ENCODE results near the gene NMB. TPM values are rescaled to one million over a fixed set of nuclear protein-coding genes. Genes with fewer than 3 reads are reported as not detected.

The NMB gene
- total RNA-seq, 2 donors from 2014 or later = 2.0 to 3.3 TPM

- Mint-ChIP-seq H3K4me3 (no peak overlapping the region), H3K27me3 (no peaks in the 10 kb centered on the region), H3K4me1 (peaks cover 5% of the 10 kb centered on the region), H3K27ac (no peak overlapping the region), H3K36me3 (ENCODE audit: low read depth) (peaks cover 9% of the 10 kb centered on the region)
- H3K9me3 ChIP-seq (ENCODE audit: control insufficient read depth, low read length, poor library complexity, severe bottlenecking) = peaks cover 7% of the 10 kb centered on the region
- ATAC-seq (no peak), DNase-seq (no peak)
Measured at GRCh38 chr15:84624359-84624758, 33.6 kb downstream of the NMB start.

DNA sequence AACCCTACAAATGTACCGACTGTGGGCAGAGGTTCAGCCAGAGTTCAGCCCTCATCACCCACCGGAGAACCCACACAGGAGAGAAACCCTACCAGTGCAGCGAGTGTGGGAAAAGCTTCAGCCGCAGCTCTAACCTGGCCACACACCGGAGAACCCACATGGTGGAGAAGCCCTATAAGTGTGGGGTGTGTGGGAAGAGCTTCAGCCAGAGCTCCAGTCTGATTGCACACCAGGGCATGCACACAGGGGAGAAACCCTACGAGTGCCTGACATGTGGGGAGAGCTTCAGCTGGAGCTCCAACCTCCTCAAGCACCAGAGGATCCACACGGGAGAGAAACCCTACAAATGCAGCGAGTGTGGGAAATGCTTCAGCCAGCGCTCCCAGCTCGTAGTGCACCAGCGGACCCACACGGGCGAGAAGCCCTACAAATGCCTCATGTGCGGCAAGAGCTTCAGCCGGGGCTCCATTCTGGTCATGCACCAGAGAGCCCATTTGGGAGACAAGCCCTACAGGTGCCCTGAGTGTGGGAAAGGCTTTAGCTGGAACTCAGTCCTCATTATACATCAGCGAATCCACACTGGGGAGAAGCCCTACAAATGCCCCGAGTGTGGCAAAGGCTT is 36.5 kb downstream of the NMB start:
- Mint-ChIP-seq H3K4me1 (peaks cover 6% of the 10 kb centered on the region), H3K27me3 (no peaks in the 10 kb centered on the region), H3K27ac (no peak overlapping the region), H3K36me3 (ENCODE audit: low read depth) (peaks cover 9% of the 10 kb centered on the region), H3K4me3 (no peak overlapping the region)
- H3K9me3 ChIP-seq (ENCODE audit: control insufficient read depth, low read length, poor library complexity, severe bottlenecking) = peaks cover 7% of the 10 kb centered on the region
- DNase-seq (no peak), ATAC-seq (no peak)

GRCh38 chr15:84620626-84621025 is 37.4 kb downstream of the NMB start:
- peaks cover 9% of the 10 kb centered on the region for H3K4me1 Mint-ChIP-seq
- H3K27ac Mint-ChIP-seq = no peak overlapping the region
- DNase-seq (no peak), ATAC-seq (no peak)
- H3K36me3 Mint-ChIP-seq (ENCODE audit: low read depth) = peaks cover 10% of the 10 kb centered on the region
- H3K9me3 ChIP-seq (ENCODE audit: control insufficient read depth, low read length, poor library complexity, severe bottlenecking) = peaks cover 7% of the 10 kb centered on the region
- H3K27me3 Mint-ChIP-seq = no peaks in the 10 kb centered on the region
- H3K4me3 Mint-ChIP-seq = no peak overlapping the region

- Mint-ChIP-seq H3K36me3 (ENCODE audit: low read depth) (peaks cover 11% of the 10 kb centered on the region), H3K27ac (no peak overlapping the region), H3K27me3 (no peaks in the 10 kb centered on the region), H3K4me3 (no peak overlapping the region), H3K4me1 (peaks cover 9% of the 10 kb centered on the region)
- peaks cover 3% of the 10 kb centered on the region for H3K9me3 ChIP-seq (ENCODE audit: control insufficient read depth, low read length, poor library complexity, severe bottlenecking)
- no peak for DNase-seq
- ATAC-seq = no peak
Measured at GRCh38 chr15:84616235-84616634, 41.8 kb downstream of the NMB start.

GRCh38 chr15:84611631-84612030 is 46.4 kb downstream of the NMB start:
- H3K36me3 Mint-ChIP-seq (ENCODE audit: low read depth) = peaks cover 9% of the 10 kb centered on the region
- H3K4me3 Mint-ChIP-seq = no peak overlapping the region
- peaks cover 26% of the 10 kb centered on the region for H3K4me1 Mint-ChIP-seq
- H3K27ac Mint-ChIP-seq = peak overlapping the region; percentile 65
- no peaks in the 10 kb centered on the region for H3K9me3 ChIP-seq (ENCODE audit: control insufficient read depth, low read length, poor library complexity, severe bottlenecking)
- no peaks in the 10 kb centered on the region for H3K27me3 Mint-ChIP-seq
- DNase-seq = no peak
- no peak for ATAC-seq

- Mint-ChIP-seq H3K4me3 (peak overlapping the region; percentile 25), H3K36me3 (ENCODE audit: low read depth) (peaks cover 11% of the 10 kb centered on the region), H3K27me3 (no peaks in the 10 kb centered on the region), H3K4me1 (peaks cover 32% of the 10 kb centered on the region), H3K27ac (no peak overlapping the region)
- DNase-seq (no peak), ATAC-seq (no peak)
- H3K9me3 ChIP-seq (ENCODE audit: control insufficient read depth, low read length, poor library complexity, severe bottlenecking) = no peaks in the 10 kb centered on the region
Measured at GRCh38 chr15:84609818-84610525, 48.0 kb downstream of the NMB start.

GRCh38 chr15:84608707-84609284 is 49.2 kb downstream of the NMB start:
- Mint-ChIP-seq H3K36me3 (ENCODE audit: low read depth) (peaks cover 11% of the 10 kb centered on the region), H3K27ac (no peak overlapping the region)

DNA sequence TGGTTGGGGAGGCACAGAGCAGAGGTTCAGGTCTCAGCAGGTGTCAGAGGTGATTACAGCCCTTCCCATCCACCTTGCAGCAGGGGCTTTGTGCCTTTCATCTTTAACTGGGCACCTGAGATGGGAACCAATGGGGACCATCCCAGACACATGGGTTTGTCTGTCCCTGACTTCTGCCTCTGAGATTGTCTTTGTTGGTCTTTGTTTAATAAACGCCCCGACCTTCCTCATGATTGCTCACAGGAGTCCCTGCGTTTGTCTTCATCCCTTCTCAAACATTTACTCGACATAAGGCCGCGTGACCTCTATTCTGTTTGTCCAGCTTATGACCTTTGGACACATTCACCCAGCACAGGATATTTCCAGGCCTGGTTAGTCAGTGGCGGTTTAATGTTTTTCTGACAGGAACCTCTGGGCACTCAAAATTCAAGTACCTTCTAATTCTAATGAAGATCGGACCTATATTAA is 51.3 kb downstream of the NMB start:
- Mint-ChIP-seq H3K36me3 (ENCODE audit: low read depth) (peaks cover 8% of the 10 kb centered on the region), H3K4me3 (no peak overlapping the region), H3K27me3 (no peaks in the 10 kb centered on the region), H3K27ac (peak overlapping the region; percentile 92), H3K4me1 (peaks cover 48% of the 10 kb centered on the region)
- ATAC-seq (no peak), DNase-seq (no peak)
- no peaks in the 10 kb centered on the region for H3K9me3 ChIP-seq (ENCODE audit: control insufficient read depth, low read length, poor library complexity, severe bottlenecking)

More at GRCh38 chr15:84608707-84609284, 49.2 kb downstream of the NMB start:
- Mint-ChIP-seq H3K27me3 (no peaks in the 10 kb centered on the region), H3K4me3 (no peak overlapping the region), H3K4me1 (peaks cover 38% of the 10 kb centered on the region)
- no peaks in the 10 kb centered on the region for H3K9me3 ChIP-seq (ENCODE audit: control insufficient read depth, low read length, poor library complexity, severe bottlenecking)
- ATAC-seq = no peak
- DNase-seq = no peak

DNA sequence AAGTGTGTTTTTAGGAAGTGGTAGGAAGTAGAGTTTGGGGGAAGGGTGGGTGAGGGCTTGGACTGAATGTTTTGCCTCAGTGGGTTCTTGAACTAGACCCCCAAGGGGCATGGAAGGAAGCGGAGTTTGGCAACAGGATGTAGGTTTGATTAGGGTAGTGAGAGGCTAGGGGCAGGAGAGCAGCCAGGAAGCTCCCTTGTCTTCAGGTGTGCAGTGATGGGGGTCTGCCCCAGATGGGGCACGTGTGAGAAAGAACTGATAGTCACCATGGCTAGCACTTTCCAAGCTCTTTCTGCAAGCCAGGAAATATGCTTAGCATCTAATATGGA is 52.5 kb downstream of the NMB start:
- ATAC-seq = no peak
- Mint-ChIP-seq H3K36me3 (ENCODE audit: low read depth) (peaks cover 8% of the 10 kb centered on the region), H3K4me1 (peaks cover 55% of the 10 kb centered on the region), H3K27ac (peak overlapping the region; percentile 92), H3K4me3 (peak overlapping the region; percentile 88), H3K27me3 (no peaks in the 10 kb centered on the region)
- H3K9me3 ChIP-seq (ENCODE audit: control insufficient read depth, low read length, poor library complexity, severe bottlenecking) = no peaks in the 10 kb centered on the region
- no peak for DNase-seq

Other genes with a start within 250 kb of the NMB start
- gene ZSCAN2, start 57.2 kb downstream of the NMB start, total RNA-seq = 1 to 10 TPM; 3.6 to 4.1 TPM
- 10 to 100 TPM; 26.0 to 29.8 TPM for gene WDR73, start 3.9 kb downstream of the NMB start, total RNA-seq
- 10 to 100 TPM; 53.1 to 67.7 TPM for gene SEC11A, start 57.9 kb upstream of the NMB start, total RNA-seq
- gene ZNF592, start 90.4 kb upstream of the NMB start, total RNA-seq = 10 to 100 TPM; 33.8 to 36.5 TPM
- gene ALPK3, start 159.2 kb upstream of the NMB start, total RNA-seq = under 1 TPM; 0.15 to 0.78 TPM
- gene SLC28A1, start 226.5 kb upstream of the NMB start, total RNA-seq = not detected

All from T-helper 17 cell (primary cell).